GM04504 (cell line): ENCODE data around the gene SP140.
"Not testable (repeated sequence)": the region's sequence is repeated elsewhere in the genome, so short reads cannot be mapped to it uniquely, and the experiment has no call there.

Experiments
- DNase-seq: peaks from one replicate; pipeline ENCODE4 v3.0.0-alpha.2; 2012; ENCODE audit warnings: low read depth

Gene SP140

GRCh38 chr2:230289311-230289710 is 63.8 kb downstream of the SP140 start:
- peak; percentile 6 for DNase-seq

- no peak for DNase-seq
These were observed 69.7 kb downstream of the SP140 start for GRCh38 chr2:230295192-230295591.

DNA sequence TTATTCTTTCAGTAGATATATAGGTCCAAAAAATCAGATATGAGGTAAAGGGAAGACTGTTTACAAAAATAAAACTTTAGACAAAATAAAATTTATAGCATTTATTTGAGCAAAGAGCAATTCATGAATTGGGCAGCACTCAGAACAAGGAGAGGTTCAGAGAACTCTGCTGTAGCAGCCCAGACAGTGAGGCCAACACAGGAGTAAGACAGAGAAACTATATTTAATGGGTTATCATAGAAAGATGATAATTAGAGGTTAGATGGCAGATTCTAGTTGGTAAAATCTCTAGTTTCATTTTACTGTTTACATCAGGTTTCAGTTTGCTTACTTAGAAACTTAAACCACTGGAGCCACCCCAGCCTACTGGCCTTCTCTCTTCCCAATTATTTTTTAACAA is 71.4 kb downstream of the SP140 start:
- no peak for DNase-seq

- no peak for DNase-seq
These were observed 74.1 kb downstream of the SP140 start for GRCh38 chr2:230299618-230300017.

- no peak for DNase-seq
These were observed 80.1 kb downstream of the SP140 start for GRCh38 chr2:230305416-230306275.

DNA sequence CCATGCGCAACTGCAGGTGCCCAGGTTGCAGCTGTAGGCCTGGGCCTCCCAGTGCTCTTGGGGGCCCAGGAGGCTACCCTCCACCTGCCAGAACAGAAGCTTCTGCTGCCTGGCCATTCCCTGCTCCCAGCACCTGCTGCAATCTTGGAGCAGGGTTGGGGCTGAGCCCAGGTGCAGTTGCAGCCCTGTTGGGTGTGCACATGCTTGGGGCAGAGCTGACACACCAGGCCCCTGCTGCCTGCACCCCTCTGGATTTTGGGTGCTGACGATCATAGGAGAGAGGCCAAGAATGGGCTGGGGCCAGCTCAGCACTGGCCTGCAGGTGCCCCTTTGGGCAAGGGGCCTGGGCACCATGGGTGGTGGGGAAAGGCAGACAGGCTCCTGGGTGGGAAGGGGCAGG is 80.9 kb downstream of the SP140 start:
- DNase-seq = no peak

DNA sequence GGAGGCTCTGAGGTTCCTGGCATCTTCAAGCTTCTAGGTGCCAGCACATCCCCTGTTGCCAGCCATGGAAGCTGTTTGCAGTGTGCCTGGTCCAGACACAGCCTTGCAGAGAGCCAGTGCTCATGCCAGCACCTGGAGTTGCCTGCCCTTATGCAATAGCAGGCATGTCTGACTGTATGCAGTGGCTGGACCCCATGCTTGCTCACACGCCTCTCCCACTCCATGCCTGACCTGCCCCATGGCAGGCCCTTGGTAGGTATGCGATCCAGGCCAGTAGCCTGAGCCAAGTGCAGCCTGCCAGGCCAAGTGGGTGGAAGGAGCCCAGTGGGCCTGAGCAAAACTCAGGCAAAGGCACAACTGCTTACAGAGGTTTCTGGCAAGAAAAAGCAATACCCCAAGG is 81.9 kb downstream of the SP140 start:
- DNase-seq = no peak

DNA sequence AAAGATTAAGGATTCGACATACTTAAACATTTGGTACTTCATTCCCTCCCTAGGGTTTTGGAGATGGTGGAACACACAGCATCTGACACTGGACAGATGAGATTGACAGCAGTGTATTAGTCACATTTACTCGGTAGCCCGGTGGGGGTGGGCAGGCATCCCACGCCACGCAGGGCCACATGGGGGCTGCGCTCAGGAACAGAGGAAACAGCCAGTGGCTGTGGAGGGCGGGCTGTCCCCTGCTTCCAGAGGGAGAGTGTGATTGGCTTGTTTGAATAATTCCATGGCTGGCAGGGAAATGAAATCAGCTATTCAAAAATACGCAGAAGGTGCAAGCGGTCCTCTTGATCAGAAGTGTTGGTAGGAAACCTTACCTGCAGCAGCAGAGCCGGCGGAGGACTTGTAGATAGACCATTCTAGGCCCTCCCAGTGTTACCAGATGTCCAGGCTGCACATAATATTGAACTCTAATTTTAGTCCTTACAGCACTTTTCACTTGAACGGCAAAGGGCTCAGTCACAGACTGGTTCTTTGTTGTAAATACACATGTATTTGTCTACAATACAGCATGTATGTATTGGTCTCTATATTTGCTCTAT is 83.0 kb downstream of the SP140 start:
- DNase-seq = no peak

DNA sequence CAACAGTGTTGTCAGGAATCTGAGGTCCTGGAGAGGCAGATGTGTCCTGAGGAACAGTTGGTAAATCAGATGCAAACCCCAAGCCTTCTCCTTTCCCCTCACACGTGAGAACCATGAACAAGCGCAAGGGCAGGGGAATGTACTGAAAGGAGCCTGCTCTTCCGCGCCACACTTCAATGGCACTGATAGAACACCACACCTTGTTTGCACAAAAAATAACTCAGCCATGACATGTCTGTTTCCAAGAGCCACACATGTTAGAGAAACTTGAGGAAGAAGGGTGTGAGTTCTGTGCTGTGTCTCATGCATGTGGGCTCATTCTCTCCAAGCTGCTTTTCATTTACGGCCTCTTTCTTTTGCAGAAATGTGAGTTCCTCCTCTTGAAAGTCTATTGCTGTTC is 85.3 kb downstream of the SP140 start:
- DNase-seq = not testable (repeated sequence)

DNA sequence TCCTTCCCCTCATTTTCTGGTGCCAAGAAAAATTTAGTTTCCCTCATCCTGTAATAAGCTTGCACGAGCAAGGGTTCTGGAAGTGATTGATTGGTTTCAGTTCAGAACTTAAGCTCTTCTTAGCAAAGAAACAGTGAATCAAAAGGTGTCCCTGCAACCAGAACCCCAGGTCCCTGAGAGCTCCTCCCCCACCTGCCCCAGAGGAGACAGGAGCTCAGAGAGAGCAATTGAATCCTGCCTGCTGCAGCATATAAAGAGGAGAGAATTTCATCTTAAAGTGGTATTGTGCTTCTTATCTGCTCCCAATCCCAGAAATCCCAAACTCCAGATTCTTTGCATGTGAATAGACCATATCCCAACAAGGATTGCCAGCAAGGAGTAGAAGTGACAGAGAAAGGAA is 86.1 kb downstream of the SP140 start:
- DNase-seq = not testable (repeated sequence)

- DNase-seq = no peak
These were observed 87.1 kb downstream of the SP140 start for GRCh38 chr2:230312638-230313037.

DNA sequence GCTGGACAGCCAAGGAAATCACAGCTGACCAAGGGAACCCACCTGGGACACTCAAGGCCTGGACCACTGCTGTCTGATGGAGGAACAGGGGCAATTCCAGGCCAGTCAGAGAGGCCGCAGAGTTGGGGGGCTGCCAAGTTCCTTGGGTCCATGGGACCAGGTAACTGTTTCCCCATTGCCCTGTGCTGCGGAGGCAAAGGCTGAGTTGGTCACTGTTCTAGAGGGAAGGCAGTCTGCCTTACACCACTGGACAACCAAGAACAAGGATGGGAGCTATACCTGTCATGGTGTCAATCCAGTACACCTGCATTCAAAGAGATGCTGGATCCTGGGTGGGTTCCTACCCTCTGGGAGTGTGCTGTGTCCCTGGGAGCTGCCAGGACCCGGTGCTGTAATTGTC is 91.8 kb downstream of the SP140 start:
- no peak for DNase-seq

DNA sequence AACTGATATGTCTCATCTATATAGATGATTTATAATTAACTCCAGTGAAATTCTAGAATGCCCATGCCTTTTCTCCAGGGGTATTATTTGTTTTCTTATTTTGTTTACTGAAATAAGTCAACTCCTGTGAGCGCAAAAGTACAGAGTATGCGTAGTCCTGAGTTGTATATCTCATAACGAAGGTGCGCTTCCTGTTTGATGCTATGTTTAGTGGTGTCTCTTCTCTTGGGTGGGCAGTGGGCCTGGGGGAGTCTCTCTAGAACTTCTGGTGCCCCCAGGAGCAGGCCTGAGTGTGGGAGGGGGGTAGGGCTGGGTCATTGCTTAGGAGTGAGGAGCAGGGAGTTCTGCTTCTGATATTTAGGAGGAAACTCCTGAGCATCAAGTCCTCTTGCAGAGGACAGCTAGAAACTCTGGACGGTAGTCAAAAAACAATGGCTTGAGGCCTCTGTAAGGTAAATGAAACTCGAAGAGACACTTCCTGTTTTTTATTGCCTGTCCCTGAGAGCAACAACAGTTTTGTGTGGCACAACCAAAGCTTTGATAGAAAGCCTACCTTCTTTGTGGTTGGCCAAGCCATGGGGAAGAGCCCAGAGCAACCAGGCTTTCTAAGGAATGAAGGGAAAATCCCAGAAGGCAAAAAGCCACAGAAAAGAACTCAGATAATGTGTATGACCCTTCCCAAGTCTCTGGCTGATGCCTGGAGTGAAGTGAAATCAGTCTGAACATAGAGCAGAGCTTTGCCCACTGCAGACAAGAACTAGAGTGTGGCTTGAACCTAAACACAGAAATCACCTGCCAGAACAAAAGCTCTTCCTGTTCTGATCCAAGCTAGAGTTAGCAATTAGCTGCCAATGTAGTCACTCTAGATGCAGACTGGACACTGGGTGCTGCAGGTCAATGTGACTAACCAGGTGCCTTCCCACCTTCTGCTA is 92.9 kb downstream of the SP140 start:
- no peak for DNase-seq

GRCh38 chr2:230319211-230319862 is 93.8 kb downstream of the SP140 start:
- no peak for DNase-seq

GRCh38 chr2:230321031-230321430 is 95.5 kb downstream of the SP140 start:
- DNase-seq = no peak

GRCh38 chr2:230322561-230323384 is 97.2 kb downstream of the SP140 start:
- DNase-seq = no peak

DNA sequence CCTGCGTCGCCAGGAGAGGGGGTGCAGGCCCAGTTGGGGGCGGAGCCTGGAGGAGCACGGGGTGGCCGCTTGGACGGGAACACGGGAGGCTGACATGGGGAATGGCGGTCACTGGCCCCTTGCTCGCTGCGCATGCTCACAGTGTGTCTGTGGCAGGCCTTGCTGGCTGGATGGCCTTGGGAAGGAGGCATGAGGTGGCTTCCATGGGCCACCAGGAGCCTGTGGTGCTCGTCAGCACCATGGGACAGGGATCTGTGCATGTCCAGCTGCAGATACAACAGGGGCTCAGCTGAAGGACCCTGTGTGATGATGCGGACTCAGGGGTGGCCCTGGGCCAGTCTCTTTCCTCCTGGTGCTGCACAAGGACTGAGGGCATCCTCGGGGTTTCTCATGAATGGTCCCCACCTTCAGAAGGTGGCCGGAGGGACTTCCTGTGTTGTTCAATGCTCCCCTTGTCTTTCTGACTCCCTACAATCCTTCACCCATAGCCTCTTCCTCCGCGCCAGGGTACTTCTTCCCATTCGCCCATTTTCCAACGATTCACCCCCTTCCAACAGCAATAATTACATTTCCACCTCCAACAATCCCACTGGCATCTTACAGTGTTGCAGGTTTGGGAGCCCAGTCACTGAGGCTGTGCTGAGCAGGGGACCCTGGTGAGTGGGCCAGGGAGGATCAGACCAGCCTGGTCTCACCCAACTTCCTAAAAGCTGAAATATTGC is 98.0 kb downstream of the SP140 start:
- no peak for DNase-seq

GRCh38 chr2:230324503-230324902 is 99.0 kb downstream of the SP140 start:
- DNase-seq = no peak

DNA sequence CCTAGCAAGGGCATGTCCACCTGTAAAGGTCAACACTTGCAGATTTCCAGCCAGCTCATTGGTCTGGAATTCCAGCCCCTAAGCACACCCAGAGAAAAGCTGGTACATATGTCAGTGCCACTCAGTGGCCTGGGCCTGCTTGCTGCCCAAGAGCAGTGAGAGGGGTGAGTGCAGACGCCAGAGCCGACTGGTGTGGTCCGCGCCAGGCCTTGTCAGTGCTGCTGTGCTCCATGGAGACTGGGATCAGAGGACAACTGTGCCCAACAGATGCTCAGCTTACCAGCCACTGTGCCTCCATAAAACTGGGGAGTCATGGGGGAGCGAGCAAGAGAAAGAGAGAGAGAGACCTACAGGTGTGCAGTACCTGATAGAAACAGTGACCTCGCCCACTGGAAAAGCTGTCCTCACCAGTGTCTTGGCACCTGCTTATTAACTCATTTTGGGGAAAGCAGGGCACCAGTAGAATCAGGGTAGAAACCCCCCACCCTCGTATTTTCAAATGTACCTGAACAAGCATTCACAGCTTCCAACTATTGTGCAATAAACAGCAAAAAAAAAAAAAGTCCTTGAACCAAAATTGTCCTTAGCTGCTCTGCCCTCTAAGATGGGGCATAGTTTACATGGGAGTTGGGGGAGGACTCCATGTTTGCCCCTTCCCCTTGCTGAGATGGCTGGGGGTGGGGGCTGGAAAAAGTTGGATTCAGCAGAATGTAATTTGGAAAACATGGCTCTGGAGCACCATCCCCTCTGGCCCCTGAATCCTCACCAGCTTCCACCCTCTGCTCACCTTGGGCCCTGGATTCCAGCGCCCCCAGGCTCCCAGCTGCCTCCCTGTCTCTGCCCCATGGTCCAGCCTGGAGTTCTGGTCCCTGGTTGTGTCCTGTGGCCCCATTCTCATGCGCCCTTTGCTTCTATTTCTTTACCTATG is 100.0 kb downstream of the SP140 start:
- DNase-seq = no peak
